SK-N-SH (cell line): ENCODE measurements around the gene WWP2.

ENCODE experiments used
- EZH2phosphoT487 ChIP-seq: fragments of 200-600 bp; sonication (generic); IDR thresholded peaks from 2 replicates; pipeline ENCODE4 v1.6.1; 2017; ENCODE audit warnings: low read depth, mixed run types, mild to moderate bottlenecking, antibody characterized with exemption, moderate library complexity, borderline replicate concordance
- POLR2AphosphoS5 ChIP-seq: IDR thresholded peaks from 2 replicates; pipeline ENCODE4 v1.6.1; 2012; ENCODE audit warnings: low read depth, low read length
- RAD21 ChIP-seq: IDR thresholded peaks from 2 replicates; pipeline ENCODE4 v1.6.1; 2012; ENCODE audit warnings: mild to moderate bottlenecking, low read length
- SIN3A ChIP-seq: IDR thresholded peaks from 2 replicates; pipeline ENCODE4 v1.6.1; 2012; ENCODE audit warnings: low read depth, mild to moderate bottlenecking, low read length, moderate library complexity, borderline replicate concordance
- TAF1 ChIP-seq: IDR thresholded peaks from 2 replicates; pipeline ENCODE4 v1.6.1; 2012; ENCODE audit warnings: low read depth, mild to moderate bottlenecking, low read length, moderate library complexity, borderline replicate concordance
- TEAD4 ChIP-seq: IDR thresholded peaks from 2 replicates; pipeline ENCODE4 v1.4.0; 2012; ENCODE audit warnings: mild to moderate bottlenecking, borderline replicate concordance; ENCODE audit not compliant: insufficient read depth
- TF ChIP-seq, protein P1 (sequence below): fragments of 200-600 bp; sonication (generic); IDR thresholded peaks from 2 replicates; pipeline ENCODE4 v1.6.1; 2017; ENCODE audit warnings: antibody characterized with exemption, mild to moderate bottlenecking, moderate library complexity
- TF ChIP-seq, protein P2 (sequence below): IDR thresholded peaks from 2 replicates; pipeline ENCODE4 v1.6.1; 2012; ENCODE audit warnings: mild to moderate bottlenecking, low read depth, low read length, moderate library complexity

DNA sequence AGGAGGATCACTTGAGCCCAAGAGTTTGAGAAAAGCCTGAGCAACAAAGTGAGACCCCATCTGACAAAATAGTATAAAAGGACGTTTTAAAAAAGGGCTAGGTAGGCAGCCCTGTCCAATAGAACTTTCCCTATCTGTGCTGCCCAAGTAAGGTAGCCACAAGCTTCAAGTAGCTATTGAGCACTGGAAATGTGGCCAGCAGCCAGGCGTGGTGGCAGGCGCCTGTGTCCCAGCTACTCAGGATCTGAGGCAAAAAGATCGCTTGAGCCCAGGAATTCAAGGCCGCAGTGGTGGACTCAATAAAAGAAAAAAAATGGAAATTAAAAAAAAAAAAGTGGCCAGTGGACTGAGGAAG, 34.2 kb upstream of the WWP2 start:
- TF ChIP-seq, protein P1, sequence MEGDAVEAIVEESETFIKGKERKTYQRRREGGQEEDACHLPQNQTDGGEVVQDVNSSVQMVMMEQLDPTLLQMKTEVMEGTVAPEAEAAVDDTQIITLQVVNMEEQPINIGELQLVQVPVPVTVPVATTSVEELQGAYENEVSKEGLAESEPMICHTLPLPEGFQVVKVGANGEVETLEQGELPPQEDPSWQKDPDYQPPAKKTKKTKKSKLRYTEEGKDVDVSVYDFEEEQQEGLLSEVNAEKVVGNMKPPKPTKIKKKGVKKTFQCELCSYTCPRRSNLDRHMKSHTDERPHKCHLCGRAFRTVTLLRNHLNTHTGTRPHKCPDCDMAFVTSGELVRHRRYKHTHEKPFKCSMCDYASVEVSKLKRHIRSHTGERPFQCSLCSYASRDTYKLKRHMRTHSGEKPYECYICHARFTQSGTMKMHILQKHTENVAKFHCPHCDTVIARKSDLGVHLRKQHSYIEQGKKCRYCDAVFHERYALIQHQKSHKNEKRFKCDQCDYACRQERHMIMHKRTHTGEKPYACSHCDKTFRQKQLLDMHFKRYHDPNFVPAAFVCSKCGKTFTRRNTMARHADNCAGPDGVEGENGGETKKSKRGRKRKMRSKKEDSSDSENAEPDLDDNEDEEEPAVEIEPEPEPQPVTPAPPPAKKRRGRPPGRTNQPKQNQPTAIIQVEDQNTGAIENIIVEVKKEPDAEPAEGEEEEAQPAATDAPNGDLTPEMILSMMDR: no peak
- no peak for TF ChIP-seq POLR2AphosphoS5
- no peak for TF ChIP-seq TAF1
- TF ChIP-seq TEAD4: no peak
- TF ChIP-seq RAD21: no peak
- TF ChIP-seq SIN3A: no peak
- no peak for TF ChIP-seq EZH2phosphoT487
- TF ChIP-seq, protein P2, sequence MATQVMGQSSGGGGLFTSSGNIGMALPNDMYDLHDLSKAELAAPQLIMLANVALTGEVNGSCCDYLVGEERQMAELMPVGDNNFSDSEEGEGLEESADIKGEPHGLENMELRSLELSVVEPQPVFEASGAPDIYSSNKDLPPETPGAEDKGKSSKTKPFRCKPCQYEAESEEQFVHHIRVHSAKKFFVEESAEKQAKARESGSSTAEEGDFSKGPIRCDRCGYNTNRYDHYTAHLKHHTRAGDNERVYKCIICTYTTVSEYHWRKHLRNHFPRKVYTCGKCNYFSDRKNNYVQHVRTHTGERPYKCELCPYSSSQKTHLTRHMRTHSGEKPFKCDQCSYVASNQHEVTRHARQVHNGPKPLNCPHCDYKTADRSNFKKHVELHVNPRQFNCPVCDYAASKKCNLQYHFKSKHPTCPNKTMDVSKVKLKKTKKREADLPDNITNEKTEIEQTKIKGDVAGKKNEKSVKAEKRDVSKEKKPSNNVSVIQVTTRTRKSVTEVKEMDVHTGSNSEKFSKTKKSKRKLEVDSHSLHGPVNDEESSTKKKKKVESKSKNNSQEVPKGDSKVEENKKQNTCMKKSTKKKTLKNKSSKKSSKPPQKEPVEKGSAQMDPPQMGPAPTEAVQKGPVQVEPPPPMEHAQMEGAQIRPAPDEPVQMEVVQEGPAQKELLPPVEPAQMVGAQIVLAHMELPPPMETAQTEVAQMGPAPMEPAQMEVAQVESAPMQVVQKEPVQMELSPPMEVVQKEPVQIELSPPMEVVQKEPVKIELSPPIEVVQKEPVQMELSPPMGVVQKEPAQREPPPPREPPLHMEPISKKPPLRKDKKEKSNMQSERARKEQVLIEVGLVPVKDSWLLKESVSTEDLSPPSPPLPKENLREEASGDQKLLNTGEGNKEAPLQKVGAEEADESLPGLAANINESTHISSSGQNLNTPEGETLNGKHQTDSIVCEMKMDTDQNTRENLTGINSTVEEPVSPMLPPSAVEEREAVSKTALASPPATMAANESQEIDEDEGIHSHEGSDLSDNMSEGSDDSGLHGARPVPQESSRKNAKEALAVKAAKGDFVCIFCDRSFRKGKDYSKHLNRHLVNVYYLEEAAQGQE: no peak
